Activated T-helper 17 cell treated with anti-CD3 and anti-CD28 coated beads, Interleukin-2, amount 50 U/mL, for 72 hours (primary cell): ENCODE results near the gene SIGLEC15. TPM values are rescaled to one million over a fixed set of nuclear protein-coding genes. Genes with fewer than 3 reads are reported as not detected.
A peak's percentile ranks its signal among the peaks of the same experiment; 100 is the strongest.

Experiments
- ATAC-seq: fragments of 150-1000 bp; cut with Tn5 transposase; replicated peaks from 2 replicates; pipeline ENCODE4 v1.10.0; 2021; ENCODE audit warnings: mild to moderate bottlenecking, moderate library complexity
- H3K27ac Mint-ChIP-seq: one replicate; pipeline ENCODE4 v1.8.0; 2022; ENCODE audit warnings: mixed read lengths
- H3K27me3 Mint-ChIP-seq: one replicate; pipeline ENCODE4 v1.8.0; 2022; ENCODE audit warnings: mixed read lengths
- H3K36me3 Mint-ChIP-seq: one replicate; pipeline ENCODE4 v1.8.0; 2022; ENCODE audit warnings: low read depth, mild to moderate bottlenecking, mixed read lengths
- H3K4me1 Mint-ChIP-seq: one replicate; pipeline ENCODE4 v1.8.0; 2022; ENCODE audit warnings: mixed read lengths
- H3K4me3 Mint-ChIP-seq: one replicate; pipeline ENCODE4 v1.8.0; 2022; ENCODE audit warnings: mild to moderate bottlenecking, mixed read lengths
- H3K9me3 Mint-ChIP-seq: one replicate; pipeline ENCODE4 v1.8.0; 2022; ENCODE audit warnings: mixed read lengths
- total RNA-seq, 2 donors: library from RNA; stranded (reverse); gene quantifications; one replicate each; pipeline ENCODE4 v1.2.3, GENCODE V29; 2022

Gene SIGLEC15
- total RNA-seq, 2 donors from 2014 or later: not detected

DNA sequence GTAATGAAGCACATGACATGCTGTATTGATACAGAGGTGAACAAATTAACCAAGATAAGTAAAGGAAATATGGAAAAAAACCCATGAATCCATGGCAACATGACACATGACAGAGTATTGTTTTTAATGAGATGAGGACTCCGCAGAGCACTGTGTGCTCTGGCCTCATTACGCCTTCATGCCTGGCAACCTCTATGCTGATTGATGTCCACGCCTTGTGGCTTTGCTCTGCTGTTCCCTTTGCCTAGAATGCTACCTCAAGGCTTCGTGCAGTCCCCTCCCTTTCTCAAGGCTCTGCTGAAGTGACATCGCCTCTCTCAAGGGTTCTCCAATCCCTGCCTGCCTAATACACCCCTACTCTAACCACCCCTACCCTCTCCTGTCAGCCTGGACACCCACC is 8.4 kb downstream of the SIGLEC15 start:
- no peak for ATAC-seq
- H3K27ac Mint-ChIP-seq: no peak overlapping the region
- no peaks in the 10 kb centered on the region for H3K36me3 Mint-ChIP-seq
- no peak overlapping the region for H3K4me3 Mint-ChIP-seq
- H3K9me3 Mint-ChIP-seq: no peaks in the 10 kb centered on the region
- H3K4me1 Mint-ChIP-seq: peaks cover 4% of the 10 kb centered on the region
- peaks cover 30% of the 10 kb centered on the region for H3K27me3 Mint-ChIP-seq

DNA sequence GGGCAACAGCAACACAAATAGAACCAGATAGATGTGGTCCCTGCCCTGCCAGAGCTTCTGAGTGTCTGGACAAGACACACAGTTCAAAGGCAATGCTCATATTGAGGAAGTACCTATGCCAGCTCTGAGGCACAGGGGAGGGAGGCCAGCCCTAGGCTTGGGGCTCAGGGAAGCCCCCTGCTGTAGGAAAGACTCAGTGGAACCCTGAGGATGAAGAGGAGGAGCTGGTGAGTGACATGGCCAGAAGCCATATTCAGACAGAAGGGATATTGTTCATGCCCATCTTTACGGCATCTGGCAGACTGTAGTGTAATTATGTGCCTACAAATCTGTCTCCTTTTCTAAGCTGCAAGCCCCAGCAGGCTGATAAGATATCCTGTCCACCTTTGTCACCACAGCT is 8.8 kb downstream of the SIGLEC15 start:
- no peak for ATAC-seq
- H3K9me3 Mint-ChIP-seq: no peaks in the 10 kb centered on the region
- no peak overlapping the region for H3K27ac Mint-ChIP-seq
- H3K36me3 Mint-ChIP-seq: no peaks in the 10 kb centered on the region
- H3K4me3 Mint-ChIP-seq: no peak overlapping the region
- H3K4me1 Mint-ChIP-seq: peaks cover 4% of the 10 kb centered on the region
- H3K27me3 Mint-ChIP-seq: peaks cover 34% of the 10 kb centered on the region

DNA sequence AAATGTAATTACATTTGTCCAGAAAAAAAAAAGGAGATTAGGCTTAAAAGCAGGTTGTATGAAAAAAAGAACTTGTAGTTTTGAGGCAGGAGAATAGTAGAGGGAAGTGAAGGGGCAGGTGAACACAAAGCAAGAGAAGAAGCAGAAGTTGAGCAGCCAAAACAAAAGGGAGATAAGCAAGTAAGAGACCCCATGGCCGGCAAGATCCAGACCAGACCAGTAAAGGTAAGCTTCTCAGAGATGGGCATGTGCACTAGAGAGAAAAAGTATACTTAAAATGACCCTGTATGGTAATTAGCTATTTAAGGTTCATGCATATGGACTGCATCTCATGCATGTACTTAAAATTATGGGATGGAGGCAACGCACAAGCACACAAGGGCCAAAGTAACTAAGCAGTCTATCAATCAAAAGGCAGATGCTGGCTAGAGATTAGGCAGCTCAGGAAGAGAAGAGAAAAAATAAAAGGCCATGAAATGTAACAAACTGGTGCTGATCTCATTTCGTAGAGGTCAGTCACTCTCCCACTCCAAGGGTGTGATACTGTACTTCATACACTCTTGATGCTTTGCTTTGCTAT is 9.7 kb downstream of the SIGLEC15 start:
- Mint-ChIP-seq H3K4me1 (peaks cover 4% of the 10 kb centered on the region), H3K27me3 (peaks cover 38% of the 10 kb centered on the region), H3K36me3 (no peaks in the 10 kb centered on the region), H3K4me3 (no peak overlapping the region), H3K9me3 (no peaks in the 10 kb centered on the region), H3K27ac (no peak overlapping the region)
- ATAC-seq: no peak

DNA sequence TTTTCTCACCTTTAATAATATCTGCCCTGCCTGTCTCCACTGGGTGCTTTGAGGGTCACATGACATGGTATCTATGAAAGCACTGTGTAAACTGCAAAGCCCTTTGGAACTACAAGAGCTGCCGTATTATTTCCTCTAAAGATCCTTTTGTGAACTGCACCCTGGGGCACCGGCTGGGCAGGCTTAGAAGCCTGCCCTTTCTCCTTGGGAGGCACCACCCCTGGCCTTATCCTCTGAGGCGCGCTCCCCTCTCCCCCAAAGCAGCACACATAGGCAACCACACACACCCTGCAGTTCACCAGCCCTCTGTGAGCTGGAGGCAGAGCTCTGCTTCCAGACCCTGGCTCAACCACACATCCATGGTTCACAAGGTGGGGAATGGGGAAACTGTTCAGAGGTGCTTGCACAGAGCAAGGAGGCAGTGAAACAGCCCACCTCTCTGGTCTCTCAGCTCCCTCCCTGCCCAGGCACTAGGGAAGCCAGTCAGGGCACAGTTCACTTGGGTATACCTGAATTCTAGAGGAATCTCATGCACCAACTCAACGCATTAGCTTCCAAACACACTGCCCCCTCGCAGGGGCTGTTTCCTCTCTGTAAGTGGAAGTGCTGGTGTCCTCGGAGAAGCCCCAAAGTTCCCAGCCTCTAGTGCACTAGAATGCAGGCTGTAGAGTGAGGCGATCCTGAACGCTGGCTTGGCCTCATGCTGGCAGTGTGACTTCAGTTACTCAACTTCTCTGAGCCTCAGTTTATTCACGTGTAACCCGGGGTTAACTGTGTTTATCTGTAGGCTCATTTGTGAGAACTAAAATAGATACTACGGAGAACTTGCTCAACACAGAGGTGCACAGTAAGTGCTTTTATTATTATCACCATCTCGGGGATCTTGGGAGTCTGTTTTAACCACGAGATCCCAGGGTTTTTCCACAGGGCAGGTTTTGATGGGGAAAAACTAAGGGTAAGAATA is 11.0 kb downstream of the SIGLEC15 start:
- peaks cover 9% of the 10 kb centered on the region for H3K4me1 Mint-ChIP-seq
- no peak for ATAC-seq
- H3K36me3 Mint-ChIP-seq: no peaks in the 10 kb centered on the region
- H3K27ac Mint-ChIP-seq: no peak overlapping the region
- H3K27me3 Mint-ChIP-seq: peaks cover 38% of the 10 kb centered on the region
- H3K4me3 Mint-ChIP-seq: peak overlapping the region; percentile 48
- no peaks in the 10 kb centered on the region for H3K9me3 Mint-ChIP-seq

DNA sequence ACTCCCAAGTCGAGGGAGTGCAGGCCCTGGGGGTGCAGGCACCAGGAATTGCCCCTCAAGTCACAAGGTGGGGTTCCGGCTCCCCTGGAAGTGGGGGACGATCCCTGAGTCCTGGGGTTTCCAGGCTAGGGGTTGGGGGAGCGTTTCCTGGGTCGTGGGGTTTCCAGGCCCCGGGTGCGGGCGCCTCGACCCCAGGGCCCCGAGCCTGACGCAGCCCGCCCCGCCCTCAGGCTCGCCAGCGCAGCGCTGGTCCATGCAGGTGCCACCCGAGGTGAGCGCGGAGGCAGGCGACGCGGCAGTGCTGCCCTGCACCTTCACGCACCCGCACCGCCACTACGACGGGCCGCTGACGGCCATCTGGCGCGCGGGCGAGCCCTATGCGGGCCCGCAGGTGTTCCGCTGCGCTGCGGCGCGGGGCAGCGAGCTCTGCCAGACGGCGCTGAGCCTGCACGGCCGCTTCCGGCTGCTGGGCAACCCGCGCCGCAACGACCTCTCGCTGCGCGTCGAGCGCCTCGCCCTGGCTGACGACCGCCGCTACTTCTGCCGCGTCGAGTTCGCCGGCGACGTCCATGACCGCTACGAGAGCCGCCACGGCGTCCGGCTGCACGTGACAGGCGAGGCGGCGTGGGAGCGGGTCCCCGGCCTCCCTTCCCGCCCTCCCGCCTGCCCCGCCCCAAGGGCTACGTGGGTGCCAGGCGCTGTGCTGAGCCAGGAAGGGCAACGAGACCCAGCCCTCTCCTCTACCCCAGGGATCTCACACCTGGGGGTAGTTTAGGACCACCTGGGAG is 12.0 kb downstream of the SIGLEC15 start:
- Mint-ChIP-seq H3K27me3 (peaks cover 38% of the 10 kb centered on the region), H3K27ac (no peak overlapping the region), H3K4me1 (peaks cover 9% of the 10 kb centered on the region), H3K36me3 (no peaks in the 10 kb centered on the region), H3K9me3 (no peaks in the 10 kb centered on the region), H3K4me3 (peak overlapping the region; percentile 48)
- peak; percentile 81 for ATAC-seq

DNA sequence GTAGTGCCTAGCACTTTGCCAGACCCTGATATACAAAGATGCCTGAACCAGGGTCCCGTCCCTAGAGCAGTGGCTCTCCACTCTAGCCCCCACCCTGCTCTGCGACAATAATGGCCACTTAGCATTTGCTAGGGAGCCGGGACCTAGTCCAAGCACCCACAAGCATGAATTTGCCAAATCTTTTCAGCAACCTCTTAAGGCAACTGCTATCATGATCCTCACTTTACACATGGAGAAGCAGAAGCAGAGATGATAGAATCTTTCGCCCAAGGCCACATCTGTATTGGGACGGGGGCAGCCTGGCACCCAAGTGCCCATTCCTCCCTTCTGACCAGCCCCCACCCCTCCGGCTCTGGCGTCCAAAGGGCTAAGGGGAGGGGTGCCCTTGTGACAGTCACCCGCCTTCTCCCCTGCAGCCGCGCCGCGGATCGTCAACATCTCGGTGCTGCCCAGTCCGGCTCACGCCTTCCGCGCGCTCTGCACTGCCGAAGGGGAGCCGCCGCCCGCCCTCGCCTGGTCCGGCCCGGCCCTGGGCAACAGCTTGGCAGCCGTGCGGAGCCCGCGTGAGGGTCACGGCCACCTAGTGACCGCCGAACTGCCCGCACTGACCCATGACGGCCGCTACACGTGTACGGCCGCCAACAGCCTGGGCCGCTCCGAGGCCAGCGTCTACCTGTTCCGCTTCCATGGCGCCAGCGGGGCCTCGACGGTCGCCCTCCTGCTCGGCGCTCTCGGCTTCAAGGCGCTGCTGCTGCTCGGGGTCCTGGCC is 13.0 kb downstream of the SIGLEC15 start:
- H3K27me3 Mint-ChIP-seq: peaks cover 38% of the 10 kb centered on the region

DNA sequence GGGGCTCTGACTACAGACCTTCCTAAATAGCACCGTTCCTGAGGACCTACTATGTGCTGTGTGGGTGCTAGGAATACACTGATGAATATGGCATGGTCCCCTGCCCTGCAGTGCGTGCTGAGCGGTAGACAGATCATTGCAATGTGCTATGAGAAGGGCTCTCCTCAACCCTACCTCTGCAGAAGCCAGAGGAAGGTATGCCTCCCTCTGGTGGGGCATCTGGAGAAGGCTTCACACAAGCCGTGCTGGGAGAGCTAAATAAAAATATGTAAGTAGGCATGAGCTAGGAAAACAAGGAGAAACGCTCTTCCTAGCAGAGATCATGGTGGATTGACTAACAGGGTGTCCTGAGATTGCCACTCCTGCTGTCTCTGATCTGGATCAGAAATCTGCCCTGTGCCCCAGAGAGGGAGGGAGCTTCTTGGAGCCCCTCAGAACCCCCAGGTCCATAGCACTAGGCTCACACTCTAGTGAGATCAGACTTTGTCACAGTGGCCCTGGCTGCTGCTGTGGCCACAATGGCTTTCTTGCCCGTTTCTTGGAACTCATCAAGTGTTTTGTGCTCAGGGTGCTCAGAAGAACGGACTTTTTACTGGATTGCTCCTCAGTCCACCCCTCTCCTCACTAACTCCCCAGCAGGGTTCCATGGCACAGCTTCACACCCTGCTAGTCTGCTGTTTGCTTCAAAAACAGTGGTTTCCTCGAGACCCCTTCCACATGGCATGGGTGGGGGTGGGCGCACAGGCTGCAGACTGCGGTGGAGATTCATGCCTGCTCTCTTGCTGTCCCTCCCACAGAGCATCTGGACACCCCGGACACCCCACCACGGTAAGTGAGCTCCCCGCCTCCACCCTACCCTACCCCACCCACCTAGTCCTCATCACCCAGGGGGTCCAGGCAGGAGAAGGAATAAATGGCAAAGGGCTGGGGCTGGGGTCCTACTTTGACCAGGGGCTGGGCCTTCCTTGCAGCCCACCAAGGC is 14.2 kb downstream of the SIGLEC15 start:
- peak; percentile 55 for ATAC-seq
- Mint-ChIP-seq H3K4me3 (no peak overlapping the region), H3K36me3 (no peaks in the 10 kb centered on the region), H3K27me3 (peaks cover 35% of the 10 kb centered on the region), H3K4me1 (peaks cover 9% of the 10 kb centered on the region), H3K9me3 (no peaks in the 10 kb centered on the region), H3K27ac (no peak overlapping the region)

More for the DNA sequence above, 13.0 kb downstream of the SIGLEC15 start:
- Mint-ChIP-seq H3K9me3 (no peaks in the 10 kb centered on the region), H3K4me3 (peak overlapping the region; percentile 46), H3K27ac (no peak overlapping the region), H3K36me3 (no peaks in the 10 kb centered on the region), H3K4me1 (peaks cover 9% of the 10 kb centered on the region)
- no peak for ATAC-seq

DNA sequence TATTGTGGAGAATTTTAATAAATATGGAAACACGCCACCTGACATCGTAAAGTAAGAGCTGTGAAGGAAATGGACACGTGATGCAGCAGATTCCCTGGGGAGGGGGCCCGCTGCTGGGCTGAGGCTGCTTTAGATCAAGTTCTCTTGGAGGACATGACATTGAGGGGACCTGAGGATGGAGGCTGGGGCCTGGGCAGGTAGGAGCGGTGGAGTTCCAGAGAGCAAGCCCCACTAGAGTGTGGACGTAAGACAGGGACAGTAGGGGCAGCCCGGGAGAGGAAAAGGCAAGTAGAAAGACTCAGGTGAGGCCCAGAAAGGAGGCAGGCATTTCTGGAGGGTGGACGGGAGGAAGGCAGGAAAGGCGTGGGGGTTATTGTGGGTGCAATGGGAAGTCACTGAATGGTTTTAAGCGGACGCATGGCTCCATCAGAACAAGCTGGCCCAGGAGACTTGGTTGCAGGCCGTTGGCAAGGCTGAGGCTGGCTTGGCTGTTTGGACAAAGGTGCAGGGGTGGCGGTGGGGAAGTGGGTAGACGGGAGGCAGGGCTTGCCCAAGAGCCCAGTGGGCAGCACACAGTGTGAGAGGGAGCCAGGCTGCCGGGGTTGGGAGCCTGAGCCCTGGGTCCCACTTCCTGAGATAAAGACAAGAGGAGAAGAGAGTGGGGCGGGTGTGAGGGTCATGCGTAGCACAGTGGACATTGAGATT is 15.7 kb downstream of the SIGLEC15 start:
- Mint-ChIP-seq H3K4me1 (peaks cover 9% of the 10 kb centered on the region), H3K36me3 (no peaks in the 10 kb centered on the region), H3K4me3 (no peak overlapping the region), H3K27ac (no peak overlapping the region), H3K27me3 (peaks cover 20% of the 10 kb centered on the region), H3K9me3 (no peaks in the 10 kb centered on the region)
- no peak for ATAC-seq

DNA sequence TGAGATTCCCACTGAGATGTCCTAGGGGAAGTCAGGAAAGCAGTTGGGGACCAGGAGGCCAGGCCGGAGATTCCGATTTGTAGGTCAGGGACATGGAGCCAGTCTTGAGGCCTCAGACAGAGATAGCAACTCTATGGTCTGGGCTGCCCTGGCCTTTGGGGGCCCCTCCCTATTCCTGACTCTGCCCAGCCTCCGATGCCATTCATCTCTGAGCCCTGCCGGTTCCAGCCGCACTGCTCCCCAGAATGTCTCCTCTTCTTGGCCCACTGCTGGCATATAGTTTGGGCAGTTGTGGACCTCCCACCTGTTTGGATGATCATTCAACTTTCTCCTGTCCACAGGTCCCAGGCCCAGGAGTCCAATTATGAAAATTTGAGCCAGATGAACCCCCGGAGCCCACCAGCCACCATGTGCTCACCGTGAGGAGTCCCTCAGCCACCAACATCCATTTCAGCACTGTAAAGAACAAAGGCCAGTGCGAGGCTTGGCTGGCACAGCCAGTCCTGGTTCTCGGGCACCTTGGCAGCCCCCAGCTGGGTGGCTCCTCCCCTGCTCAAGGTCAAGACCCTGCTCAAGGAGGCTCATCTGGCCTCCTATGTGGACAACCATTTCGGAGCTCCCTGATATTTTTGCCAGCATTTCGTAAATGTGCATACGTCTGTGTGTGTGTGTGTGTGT is 16.4 kb downstream of the SIGLEC15 start:
- H3K4me1 Mint-ChIP-seq: peaks cover 9% of the 10 kb centered on the region
- no peak for ATAC-seq
- peaks cover 17% of the 10 kb centered on the region for H3K27me3 Mint-ChIP-seq
- no peaks in the 10 kb centered on the region for H3K9me3 Mint-ChIP-seq
- no peak overlapping the region for H3K27ac Mint-ChIP-seq
- H3K4me3 Mint-ChIP-seq: no peak overlapping the region
- H3K36me3 Mint-ChIP-seq: no peaks in the 10 kb centered on the region

DNA sequence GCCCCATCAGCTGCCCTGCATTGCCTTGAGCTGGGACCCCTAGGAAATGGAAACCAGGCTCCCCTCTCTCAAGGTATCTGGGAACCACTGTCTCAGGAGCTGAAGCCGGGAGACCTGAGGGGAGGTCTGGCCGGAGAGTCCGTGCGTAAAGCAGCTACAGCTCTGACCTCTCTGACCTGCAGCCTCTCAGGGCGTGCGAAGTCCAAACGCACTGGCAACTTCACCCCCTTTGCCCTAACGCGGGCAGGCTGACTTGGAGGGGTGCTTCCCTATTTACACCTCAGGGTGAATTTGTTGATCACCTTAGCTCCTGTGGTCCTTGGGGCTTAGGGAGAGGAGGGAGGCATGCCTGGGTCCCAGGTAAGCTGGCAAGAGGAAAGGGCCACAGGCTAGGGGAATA is 17.5 kb downstream of the SIGLEC15 start:
- Mint-ChIP-seq H3K4me1 (peaks cover 8% of the 10 kb centered on the region), H3K36me3 (no peaks in the 10 kb centered on the region), H3K9me3 (no peaks in the 10 kb centered on the region), H3K27me3 (peaks cover 13% of the 10 kb centered on the region), H3K27ac (no peak overlapping the region), H3K4me3 (no peak overlapping the region)
- ATAC-seq: no peak

DNA sequence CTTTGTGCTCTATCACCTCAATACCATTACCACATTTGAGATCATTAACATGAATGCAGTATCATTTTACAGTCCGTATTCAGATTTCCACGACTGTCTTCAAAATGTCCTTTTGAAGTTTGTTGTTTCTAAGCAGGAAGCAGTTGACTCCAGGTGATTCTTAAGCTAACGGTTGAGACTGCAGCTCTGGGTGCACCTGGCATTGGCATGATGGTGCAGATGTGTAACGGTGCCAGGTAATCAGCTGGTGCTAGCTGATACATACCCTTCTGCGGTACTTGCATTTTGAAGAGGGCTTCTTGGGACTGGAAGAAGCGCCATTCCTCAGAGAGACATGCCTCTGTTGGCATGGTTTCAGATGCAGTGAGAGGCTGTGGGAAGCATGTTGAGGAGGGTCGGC is 19.5 kb downstream of the SIGLEC15 start:
- H3K4me1 Mint-ChIP-seq: peaks cover 5% of the 10 kb centered on the region
- H3K9me3 Mint-ChIP-seq: no peaks in the 10 kb centered on the region
- H3K36me3 Mint-ChIP-seq: peaks cover 10% of the 10 kb centered on the region
- H3K4me3 Mint-ChIP-seq: no peak overlapping the region
- H3K27ac Mint-ChIP-seq: no peak overlapping the region
- H3K27me3 Mint-ChIP-seq: no peaks in the 10 kb centered on the region
- no peak for ATAC-seq

DNA sequence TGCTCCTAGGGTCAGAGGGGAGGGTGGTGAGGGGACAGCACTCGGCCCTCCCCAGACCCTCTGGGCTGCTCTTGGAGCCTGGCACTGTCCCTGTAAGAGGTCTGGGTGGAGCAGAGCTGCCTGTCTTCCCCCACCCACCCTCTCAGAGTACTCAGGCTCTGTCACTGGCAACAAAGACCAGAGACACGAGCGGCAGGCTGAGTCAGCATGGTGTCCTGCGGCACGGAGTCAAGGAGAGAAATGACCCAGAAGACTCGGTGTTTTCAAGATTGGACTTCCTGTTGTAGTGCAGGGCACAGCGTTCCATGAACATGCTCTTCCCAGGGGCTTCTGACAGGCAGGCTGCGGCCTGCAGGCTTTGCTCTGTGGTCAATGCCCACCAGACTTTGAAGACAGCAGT is 19.9 kb downstream of the SIGLEC15 start:
- no peak overlapping the region for H3K27ac Mint-ChIP-seq

More for the DNA sequence above, 19.9 kb downstream of the SIGLEC15 start:
- Mint-ChIP-seq H3K27me3 (no peaks in the 10 kb centered on the region), H3K36me3 (peaks cover 15% of the 10 kb centered on the region), H3K4me3 (no peak overlapping the region), H3K9me3 (no peaks in the 10 kb centered on the region), H3K4me1 (peaks cover 5% of the 10 kb centered on the region)
- no peak for ATAC-seq
